Renal cortex interstitium (tissue), 11 donors: ENCODE results near the gene ABCF3. TPM values are rescaled to one million over a fixed set of nuclear protein-coding genes. Genes with fewer than 3 reads are reported as not detected.
A peak's percentile ranks its signal among the peaks of the same experiment; 100 is the strongest.

Experiments
- DNase-seq, 11 donors: peaks; one replicate each; pipeline ENCODE4 v3.0.0-alpha.2; 2013; ENCODE audit warnings: low read depth in 9 of 11, low spot score in 4 of 11; ENCODE audit errors: extremely low read depth in 1 of 11
- polyA plus RNA-seq, 3 donors: library from polyadenylated mRNA; unstranded; fragments of 120-200 nt; gene quantifications; one replicate each; pipeline ENCODE4 v1.2.1, GENCODE V29; 2013; ENCODE audit not compliant: insufficient read length in 3 of 3

The ABCF3 gene
- polyA plus RNA-seq, 3 donors: 57.6 to 71.1 (median 60.9) TPM

- no peak for DNase-seq
Observed at GRCh38 chr3:184178521-184179138, 7.4 kb upstream of the ABCF3 start.

GRCh38 chr3:184180165-184180564, 5.8 kb upstream of the ABCF3 start:
- DNase-seq: no peak

- DNase-seq: no peak
Observed at GRCh38 chr3:184181596-184181995, 4.4 kb upstream of the ABCF3 start.

GRCh38 chr3:184183679-184184078, 2.3 kb upstream of the ABCF3 start:
- DNase-seq: no peak

GRCh38 chr3:184184546-184185230, 1.3 kb upstream of the ABCF3 start:
- DNase-seq: no peak

GRCh38 chr3:184185461-184186183, 377 bp upstream of the ABCF3 start:
- peak; percentile 98 to 100 (median 99) for DNase-seq

GRCh38 chr3:184186902-184187207, 856 bp downstream of the ABCF3 start:
- DNase-seq: no peak

GRCh38 chr3:184188080-184188479, 2.1 kb downstream of the ABCF3 start:
- no peak for DNase-seq

GRCh38 chr3:184189421-184189820, 3.4 kb downstream of the ABCF3 start:
- no peak for DNase-seq

GRCh38 chr3:184192889-184193288, 6.9 kb downstream of the ABCF3 start:
- DNase-seq: no peak

GRCh38 chr3:184193991-184194539, 8.1 kb downstream of the ABCF3 start:
- DNase-seq: no peak

- DNase-seq: no peak
Observed at GRCh38 chr3:184196536-184196935, 10.5 kb downstream of the ABCF3 start.

GRCh38 chr3:184198509-184198908, 12.5 kb downstream of the ABCF3 start:
- DNase-seq: no peak

- DNase-seq: no peak
Observed at GRCh38 chr3:184200825-184201224, 14.8 kb downstream of the ABCF3 start.

- no peak for DNase-seq
Observed at GRCh38 chr3:184203526-184203925, 17.5 kb downstream of the ABCF3 start.

- no peak for DNase-seq
Observed at GRCh38 chr3:184209146-184209923, 23.3 kb downstream of the ABCF3 start.

GRCh38 chr3:184211297-184211696, 25.3 kb downstream of the ABCF3 start:
- DNase-seq: no peak

GRCh38 chr3:184211718-184212117, 25.7 kb downstream of the ABCF3 start:
- DNase-seq: no peak

GRCh38 chr3:184218814-184219213, 32.8 kb downstream of the ABCF3 start:
- DNase-seq: no peak
